Parathyroid adenoma (tissue), 2 donors: ENCODE data around the gene DNMT3A.

Experiments used
- H2AFZ ChIP-seq: fragments of 300-600 bp; sonication (generic); one replicate; pipeline ENCODE4 v1.7.0; 2017; ENCODE audit warnings: antibody characterized with exemption, mild to moderate bottlenecking
- H3K27ac ChIP-seq: fragments of 300-600 bp; sonication (generic); one replicate; pipeline ENCODE4 v1.7.0; 2017
- H3K27me3 ChIP-seq: fragments of 300-600 bp; sonication (generic); one replicate; pipeline ENCODE4 v1.7.0; 2017; ENCODE audit warnings: low read length; ENCODE audit not compliant: control insufficient read depth, insufficient read depth
- H3K36me3 ChIP-seq: fragments of 300-600 bp; sonication (generic); one replicate; pipeline ENCODE4 v1.7.0; 2017; ENCODE audit warnings: low read length; ENCODE audit not compliant: control insufficient read depth, insufficient read depth
- H3K4me1 ChIP-seq: fragments of 300-600 bp; sonication (generic); one replicate; pipeline ENCODE4 v1.7.0; 2017; ENCODE audit warnings: control low read depth
- H3K4me2 ChIP-seq: fragments of 300-600 bp; sonication (generic); one replicate; pipeline ENCODE4 v1.7.0; 2017; ENCODE audit warnings: low read length
- H3K4me3 ChIP-seq: fragments of 300-600 bp; sonication (generic); one replicate; pipeline ENCODE4 v1.7.0; 2017; ENCODE audit warnings: low read depth, low read length
- H3K79me2 ChIP-seq: fragments of 300-600 bp; sonication (generic); one replicate; pipeline ENCODE4 v1.7.0; 2017; ENCODE audit warnings: control low read depth
- H3K9ac ChIP-seq: fragments of 300-600 bp; sonication (generic); one replicate; pipeline ENCODE4 v1.7.0; 2017; ENCODE audit warnings: mild to moderate bottlenecking
- H3K9me3 ChIP-seq: fragments of 300-600 bp; sonication (generic); one replicate; pipeline ENCODE4 v1.7.0; 2017; ENCODE audit warnings: low read length; ENCODE audit not compliant: control insufficient read depth
- CTCF ChIP-seq: fragments of 300-600 bp; sonication (generic); IDR thresholded peaks from one replicate; pipeline ENCODE4 v1.7.0; 2017; ENCODE audit warnings: antibody characterized with exemption, mild to moderate bottlenecking
- donor health status: primary hyperparathyroidism.

The DNMT3A gene

GRCh38 chr2:25367296-25367695, 25.6 kb upstream of the DNMT3A start:
- Histone ChIP-seq H3K4me2 (no peak overlapping the region), H2AFZ (no peak overlapping the region), H3K4me1 (no peaks in the 10 kb centered on the region), H3K9me3 (no peaks in the 10 kb centered on the region), H3K4me3 (no peak overlapping the region), H3K9ac (no peak overlapping the region), H3K27me3 (no peaks in the 10 kb centered on the region), H3K36me3 (no peaks in the 10 kb centered on the region), H3K79me2 (no peaks in the 10 kb centered on the region), H3K27ac (no peak overlapping the region)
- no peak for TF ChIP-seq CTCF

GRCh38 chr2:25366629-25367028, 24.9 kb upstream of the DNMT3A start:
- H3K36me3 ChIP-seq, result no peaks in the 10 kb centered on the region
- H3K4me3 ChIP-seq, result no peak overlapping the region
- H3K9me3 ChIP-seq, result no peaks in the 10 kb centered on the region
- H2AFZ ChIP-seq, result no peak overlapping the region
- H3K79me2 ChIP-seq, result no peaks in the 10 kb centered on the region
- no peaks in the 10 kb centered on the region for H3K4me1 ChIP-seq
- no peak overlapping the region for H3K4me2 ChIP-seq
- H3K27ac ChIP-seq, result no peak overlapping the region
- no peak overlapping the region for H3K9ac ChIP-seq
- no peak for TF ChIP-seq CTCF
- no peaks in the 10 kb centered on the region for H3K27me3 ChIP-seq

- no peak overlapping the region for H3K4me3 ChIP-seq
- H3K36me3 ChIP-seq, result no peaks in the 10 kb centered on the region
- TF ChIP-seq CTCF, result no peak
Measured at GRCh38 chr2:25365241-25365640, 23.5 kb upstream of the DNMT3A start.

GRCh38 chr2:25363733-25364132, 22.0 kb upstream of the DNMT3A start:
- no peaks in the 10 kb centered on the region for H3K4me1 ChIP-seq
- H3K79me2 ChIP-seq, result no peaks in the 10 kb centered on the region
- H3K9ac ChIP-seq, result no peak overlapping the region
- H3K27me3 ChIP-seq, result no peaks in the 10 kb centered on the region
- H3K4me2 ChIP-seq, result no peak overlapping the region
- H3K27ac ChIP-seq, result no peak overlapping the region
- H3K9me3 ChIP-seq, result no peaks in the 10 kb centered on the region
- H3K4me3 ChIP-seq, result no peak overlapping the region
- H2AFZ ChIP-seq, result no peak overlapping the region
- H3K36me3 ChIP-seq, result no peaks in the 10 kb centered on the region
- no peak for TF ChIP-seq CTCF

More at GRCh38 chr2:25365241-25365640, 23.5 kb upstream of the DNMT3A start:
- Histone ChIP-seq H3K4me1 (no peaks in the 10 kb centered on the region), H3K4me2 (no peak overlapping the region), H3K9me3 (no peaks in the 10 kb centered on the region), H3K27ac (no peak overlapping the region), H3K79me2 (no peaks in the 10 kb centered on the region), H3K9ac (no peak overlapping the region), H2AFZ (no peak overlapping the region), H3K27me3 (no peaks in the 10 kb centered on the region)

- Histone ChIP-seq H3K4me1 (no peaks in the 10 kb centered on the region), H3K9me3 (no peaks in the 10 kb centered on the region), H3K79me2 (no peaks in the 10 kb centered on the region), H3K9ac (no peak overlapping the region), H3K4me3 (peak overlapping the region; percentile 44), H3K36me3 (no peaks in the 10 kb centered on the region), H2AFZ (peak overlapping the region; percentile 69), H3K27me3 (no peaks in the 10 kb centered on the region), H3K27ac (peak overlapping the region; percentile 37), H3K4me2 (peak overlapping the region; percentile 68)
- no peak for TF ChIP-seq CTCF
Measured at GRCh38 chr2:25362434-25363145, 20.9 kb upstream of the DNMT3A start.
